HTERT RPE-1 (cell line): ENCODE data around the gene ZHX3.

ENCODE experiments used
- in situ Hi-C: fragments of 300-500 bp; cut with MboI; formaldehyde crosslinking; loops from 4 replicates; pipeline ENCODE4 v1.14.3; 2020; ENCODE audit warnings: low sequenced_read_pairs

The ZHX3 gene

GRCh38 chr20:41353530-41353929, 36.0 kb upstream of the ZHX3 start:
- in situ Hi-C loops: no loop called here

DNA sequence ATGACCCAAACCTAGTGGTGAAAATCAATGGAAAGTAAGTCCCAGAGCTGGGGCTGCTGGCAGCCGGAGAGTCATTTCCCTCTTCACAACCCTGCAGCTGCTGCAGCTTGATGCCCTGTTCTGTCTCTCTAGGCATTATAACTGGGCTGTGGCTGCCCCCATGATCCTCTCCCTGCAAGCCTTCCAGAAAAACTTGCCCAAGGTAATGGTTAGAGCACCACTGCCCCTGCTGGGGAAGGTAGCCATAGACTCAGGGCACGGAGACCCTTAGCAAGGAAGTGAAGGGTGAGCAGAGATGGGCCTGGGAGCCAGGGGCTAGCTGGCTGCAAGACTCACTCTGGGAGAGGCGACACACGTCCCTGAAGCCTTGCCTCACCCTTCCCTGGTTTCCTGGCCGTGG, 35.1 kb upstream of the ZHX3 start:
- in situ Hi-C loops: no loop called here

DNA sequence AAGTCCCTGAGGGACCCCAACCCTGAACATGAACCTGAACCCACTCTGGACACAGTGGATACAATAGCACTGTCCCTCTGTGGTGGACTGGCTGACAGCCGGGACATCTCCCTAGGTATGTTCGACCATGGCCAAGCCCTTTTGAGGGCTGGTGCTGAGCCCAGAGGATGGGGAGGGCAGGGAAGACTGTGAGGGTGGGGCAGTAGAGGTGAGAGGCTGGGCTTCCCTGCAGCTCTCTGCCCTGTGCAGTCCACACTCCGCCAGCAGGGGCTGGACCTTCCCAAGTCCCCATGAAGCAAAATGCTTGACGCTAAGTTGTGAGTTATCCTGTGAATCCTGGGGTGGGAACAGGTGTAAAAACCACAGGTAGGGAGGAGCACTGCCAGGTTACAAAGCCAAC, 34.6 kb upstream of the ZHX3 start:
- in situ Hi-C loops: no loop called here

- in situ Hi-C loops: no loop called here
Measured at GRCh38 chr20:41350408-41350962, 33.0 kb upstream of the ZHX3 start.

GRCh38 chr20:41349943-41350342, 32.4 kb upstream of the ZHX3 start:
- in situ Hi-C loops: loop anchor here (25.0 kb wide), 1 partner anchor 188 kb away; no protein-coding TSS in a partner anchor

GRCh38 chr20:41349266-41349665, 31.7 kb upstream of the ZHX3 start:
- in situ Hi-C loops: loop anchor here (25.0 kb wide), 1 partner anchor 187 kb away; no protein-coding TSS in a partner anchor

DNA sequence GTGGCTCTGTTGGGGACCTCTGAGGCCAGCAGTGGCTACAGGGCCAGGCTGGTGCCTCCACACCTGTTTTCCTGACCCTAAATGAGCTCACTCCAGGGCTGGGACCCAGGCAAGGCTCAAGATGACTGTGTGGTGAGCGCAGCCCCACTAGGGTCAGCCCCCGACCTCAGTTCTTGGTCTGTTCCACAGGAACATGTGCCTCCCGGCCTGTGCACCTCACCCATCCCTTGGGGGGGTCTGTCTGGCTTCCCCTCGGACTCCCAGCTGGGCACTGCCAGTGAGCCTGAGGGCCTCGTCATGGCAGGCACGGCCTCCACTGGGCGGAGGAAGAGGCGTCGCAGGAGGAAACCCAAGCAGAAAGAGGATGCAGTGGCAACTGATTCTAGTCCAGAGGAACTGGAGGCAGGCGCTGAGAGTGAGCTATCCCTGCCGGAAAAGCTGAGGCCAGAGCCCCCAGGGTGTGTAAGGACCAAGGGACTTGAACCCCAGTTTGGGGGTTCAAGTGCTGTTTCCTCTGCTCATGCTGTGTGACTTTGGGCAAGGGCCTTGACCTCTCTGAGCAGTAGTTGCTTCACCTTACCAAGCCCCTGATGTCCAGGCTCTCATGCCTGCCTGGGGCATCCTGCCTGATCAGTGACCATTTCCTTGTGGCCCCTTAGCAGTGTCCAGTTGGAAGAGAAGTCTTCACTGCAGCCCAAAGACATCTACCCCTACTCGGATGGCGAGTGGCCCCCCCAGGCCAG, 31.1 kb upstream of the ZHX3 start:
- in situ Hi-C loops: loop anchor here (25.0 kb wide), 1 partner anchor 186 kb away; no protein-coding TSS in a partner anchor

- in situ Hi-C loops: loop anchor here (25.0 kb wide), 1 partner anchor 185 kb away; no protein-coding TSS in a partner anchor
Measured at GRCh38 chr20:41347523-41348429, 30.2 kb upstream of the ZHX3 start.

GRCh38 chr20:41345729-41346067, 28.2 kb upstream of the ZHX3 start:
- in situ Hi-C loops: loop anchor here (25.0 kb wide), 1 partner anchor 183 kb away; no protein-coding TSS in a partner anchor

DNA sequence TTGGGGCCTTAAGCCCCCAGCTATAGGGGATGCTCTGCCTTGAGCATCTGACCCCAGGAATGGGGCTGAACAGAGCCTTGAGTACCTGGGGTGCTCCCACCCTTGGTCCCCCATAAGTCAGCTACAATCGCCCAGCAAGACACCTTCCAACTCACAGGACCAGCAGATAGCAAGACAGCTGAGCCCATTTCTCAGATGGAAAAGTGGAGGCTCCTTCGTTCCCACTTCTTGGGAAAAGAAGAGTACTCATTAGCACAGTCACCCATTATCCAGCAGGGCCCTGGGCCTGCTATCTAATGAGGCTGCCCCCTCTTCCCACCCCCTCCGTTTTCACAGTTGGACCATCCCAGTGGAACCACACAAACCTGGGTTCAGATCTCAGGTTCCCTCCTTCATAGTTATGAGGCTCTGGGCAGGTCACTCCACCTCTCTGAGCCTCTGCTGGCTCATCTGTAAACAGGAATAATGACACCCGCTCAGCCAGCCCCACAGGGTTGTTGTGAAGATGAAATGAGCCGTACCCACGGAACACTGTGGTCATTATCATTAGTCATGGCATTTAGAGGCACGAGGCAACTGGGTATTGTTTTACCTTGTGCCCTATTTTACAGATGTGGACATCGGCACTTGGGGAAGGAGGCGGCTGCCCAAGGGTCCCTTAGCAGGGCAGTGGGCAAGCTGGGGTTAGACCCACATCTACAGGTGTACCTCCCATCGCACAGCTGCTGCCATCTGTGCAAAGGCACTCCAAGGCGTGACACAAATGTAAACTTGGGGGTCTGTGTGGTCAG, 27.6 kb upstream of the ZHX3 start:
- in situ Hi-C loops: loop anchor here (25.0 kb wide), 1 partner anchor 183 kb away; no protein-coding TSS in a partner anchor

DNA sequence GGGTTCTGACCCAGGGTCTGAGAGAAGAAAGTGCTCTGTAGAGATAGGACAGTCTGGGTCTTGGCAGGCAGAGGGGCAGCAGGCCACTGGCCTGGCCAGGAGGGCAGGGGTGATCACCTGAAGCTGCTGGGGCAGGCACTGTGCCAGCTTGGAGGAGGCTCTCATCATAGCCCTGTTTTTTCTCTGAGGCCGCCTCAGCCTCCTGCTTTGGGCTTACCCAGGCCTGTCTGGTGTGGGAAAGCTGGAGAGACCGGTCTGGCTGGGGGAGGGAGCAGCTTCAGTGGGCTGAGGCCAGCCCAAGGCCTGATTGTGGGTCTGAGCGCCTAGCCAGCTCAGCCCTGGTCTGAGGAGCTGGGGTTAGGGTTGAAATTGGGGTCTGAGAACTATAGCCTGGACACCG, 26.9 kb upstream of the ZHX3 start:
- in situ Hi-C loops: loop anchor here (25.0 kb wide), 1 partner anchor 182 kb away; no protein-coding TSS in a partner anchor

GRCh38 chr20:41342474-41343464, 25.2 kb upstream of the ZHX3 start:
- in situ Hi-C loops: loop anchor here (25.0 kb wide), 1 partner anchor 180 kb away; no protein-coding TSS in a partner anchor

GRCh38 chr20:41340327-41341055, 23.0 kb upstream of the ZHX3 start, which contains the start of gene LPIN3:
Gene LPIN3, plus strand, starts transcription at chr20:41340821. Its CDS starts 4,983 bp downstream, at chr20:41345804.
- in situ Hi-C loops: loop anchor here (25.0 kb wide), 1 partner anchor 178 kb away; no protein-coding TSS in a partner anchor

- in situ Hi-C loops: loop anchor here (25.0 kb wide), 1 partner anchor 178 kb away; no protein-coding TSS in a partner anchor
Measured at GRCh38 chr20:41339957-41340326, 22.4 kb upstream of the ZHX3 start.

GRCh38 chr20:41336711-41337492, 19.4 kb upstream of the ZHX3 start:
- in situ Hi-C loops: loop anchor here (25.0 kb wide), 1 partner anchor 175 kb away; no protein-coding TSS in a partner anchor

DNA sequence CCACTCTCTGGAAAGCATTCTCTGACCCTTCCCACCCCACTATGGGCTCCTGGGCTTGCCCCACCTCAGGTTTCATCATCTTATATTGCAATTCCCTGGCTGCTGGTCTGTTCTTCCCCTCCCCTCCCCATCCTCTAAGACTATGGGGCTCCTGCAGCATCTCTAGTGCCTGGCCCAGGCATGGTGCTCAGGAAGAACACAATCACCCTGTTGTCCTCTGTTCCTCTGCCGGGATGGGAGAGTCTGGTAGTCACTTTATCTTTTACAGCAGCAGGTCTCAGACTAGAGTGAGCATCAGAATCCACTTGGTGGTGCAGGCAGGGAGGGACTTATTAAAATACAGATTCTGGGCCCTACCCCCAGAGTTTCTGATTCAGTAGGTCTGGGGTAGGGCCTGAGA, 18.1 kb upstream of the ZHX3 start:
- in situ Hi-C loops: loop anchor here (25.0 kb wide), 1 partner anchor 173 kb away; no protein-coding TSS in a partner anchor
